Activated CD4-positive, alpha-beta T cell treated with anti-CD3 and anti-CD28 coated beads for 36 hours (primary cell): ENCODE data around the gene CLEC20A. TPM values are rescaled to one million over a fixed set of nuclear protein-coding genes. Genes with fewer than 3 reads are reported as not detected.

Source experiments
- ATAC-seq: fragments of 200-7000 bp; cut with Tn5 transposase; one replicate; pipeline ENCODE4 v1.10.0; 2021; ENCODE audit warnings: mild to moderate bottlenecking, moderate library complexity
- CTCF ChIA-PET: fragments of 350-600 bp; sonication (Branson Sonifier 250); formaldehyde crosslinking; loops from one replicate; lab custom pipeline; 2021; ENCODE audit warnings: antibody characterized with exemption; lab: Charles Lee
- POLR2A ChIA-PET: fragments of 350-600 bp; sonication (Branson Sonifier 250); formaldehyde crosslinking; loops from one replicate; lab custom pipeline; 2021; ENCODE audit warnings: antibody characterized with exemption, inconsistent platforms; lab: Charles Lee
- DNase-seq: peaks from one replicate; pipeline ENCODE4 v3.0.0-alpha.2; 2020
- H3K27ac Mint-ChIP-seq: one replicate; pipeline ENCODE4 v1.8.0; 2021; ENCODE audit warnings: mixed read lengths
- H3K27me3 Mint-ChIP-seq: one replicate; pipeline ENCODE4 v1.8.0; 2021; ENCODE audit warnings: mixed read lengths
- H3K36me3 Mint-ChIP-seq: one replicate; pipeline ENCODE4 v1.8.0; 2021; ENCODE audit warnings: low read depth, mixed read lengths
- H3K4me1 Mint-ChIP-seq: one replicate; pipeline ENCODE4 v1.8.0; 2021; ENCODE audit warnings: mixed read lengths
- H3K4me3 Mint-ChIP-seq: one replicate; pipeline ENCODE4 v1.8.0; 2021; ENCODE audit warnings: mild to moderate bottlenecking, moderate library complexity, mixed read lengths
- H3K9me3 Mint-ChIP-seq: one replicate; pipeline ENCODE4 v1.8.0; 2021; ENCODE audit warnings: low read depth, mixed read lengths
- intact Hi-C, 2 experiments: fragments of 100-400 bp; cut with DNase I in 1 of 2; cut with micrococcal nuclease in 1 of 2; formaldehyde crosslinking; loops; one replicate each; pipeline versions ENCODE4 v1.14.2 to v1.15.1; 2022 to 2024; cut with DNase I, micrococcal nuclease
- total RNA-seq, 2 experiments: library from RNA; stranded (reverse); gene quantifications; one replicate each; pipeline ENCODE4 v1.2.3, GENCODE V29; 2021

The CLEC20A gene
- total RNA-seq, 2 experiments from 2014 or later: not detected

DNA sequence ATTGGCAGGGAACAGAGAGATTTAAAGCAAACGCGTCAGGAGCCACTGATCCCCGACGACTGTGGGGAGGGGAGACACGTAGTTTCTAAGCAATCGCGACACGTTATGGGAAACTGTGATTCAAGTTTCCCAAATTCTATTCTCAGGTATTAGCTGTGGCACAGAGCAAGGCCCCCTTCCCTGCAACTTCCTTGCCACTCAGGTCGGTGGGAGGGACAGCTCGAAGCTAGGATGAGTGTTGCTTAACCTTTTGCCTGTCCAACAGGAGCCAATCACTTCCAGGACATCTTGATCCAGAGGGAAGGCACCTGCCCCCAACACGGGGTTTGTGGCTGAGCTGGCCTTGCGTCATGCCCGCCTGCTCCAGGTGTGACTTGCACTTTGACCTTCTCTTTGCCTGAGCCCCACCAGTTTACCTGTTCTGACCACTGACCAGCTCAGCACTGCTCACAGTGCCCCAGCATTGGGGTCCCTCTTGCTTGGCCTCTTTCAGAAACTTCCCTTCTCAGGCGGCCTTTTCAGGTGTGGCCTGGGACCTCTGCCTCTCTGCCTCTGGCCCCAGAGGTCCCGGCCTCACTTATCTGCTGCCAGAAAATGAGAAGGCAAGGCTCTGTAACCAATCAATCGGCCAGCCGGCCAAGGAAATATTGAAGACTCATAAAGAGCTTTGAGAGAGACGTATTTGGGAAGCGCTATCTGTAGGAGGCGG, 40.8 kb upstream of the CLEC20A start:
- CTCF ChIA-PET: interaction anchor here (0.5 to 0.6 kb wide), 2 partner anchors 33 to 523 kb away, joined by 3 read pairs; no protein-coding TSS in a partner anchor

DNA sequence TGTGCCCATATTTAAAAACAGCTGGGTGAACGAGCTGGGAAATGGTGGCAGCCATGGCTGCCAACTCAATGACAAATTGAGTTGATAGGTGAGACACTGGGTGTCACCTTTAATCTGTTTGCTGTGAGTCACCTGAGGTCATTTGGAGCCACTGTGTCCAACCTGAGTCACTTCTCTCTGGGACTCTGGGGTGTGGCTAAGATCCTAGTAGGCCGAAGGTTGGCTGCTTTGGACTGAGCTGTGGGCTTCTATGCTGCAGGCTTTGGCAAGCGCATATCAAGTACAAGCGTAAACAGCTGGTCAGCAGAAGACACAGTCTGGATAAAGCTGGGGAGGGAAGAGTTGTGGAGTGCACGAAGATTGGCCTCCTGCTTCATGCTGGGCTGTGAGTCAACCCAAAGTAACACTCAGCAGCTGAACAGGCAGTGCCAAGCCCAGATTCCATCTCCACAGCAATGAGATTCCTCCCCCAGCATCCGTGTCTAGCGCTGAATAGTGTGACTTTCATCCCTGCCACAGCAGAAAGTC, 40.1 kb upstream of the CLEC20A start:
- H3K27me3 Mint-ChIP-seq: no peaks in the 10 kb centered on the region
- no peaks in the 10 kb centered on the region for H3K36me3 Mint-ChIP-seq
- DNase-seq: no peak
- H3K4me1 Mint-ChIP-seq: peaks cover 2% of the 10 kb centered on the region
- POLR2A ChIA-PET: no interaction called here
- CTCF ChIA-PET: interaction anchor here (0.5 to 0.6 kb wide), 2 partner anchors 34 to 524 kb away, joined by 3 read pairs; no protein-coding TSS in a partner anchor
- H3K27ac Mint-ChIP-seq: no peak overlapping the region
- intact Hi-C loops: no loop called here
- H3K4me3 Mint-ChIP-seq: no peak overlapping the region
- H3K9me3 Mint-ChIP-seq: no peaks in the 10 kb centered on the region
- peak; percentile 37 for ATAC-seq

More for the DNA sequence above, 40.8 kb upstream of the CLEC20A start:
- no peak overlapping the region for H3K27ac Mint-ChIP-seq
- no peak overlapping the region for H3K4me3 Mint-ChIP-seq
- no peaks in the 10 kb centered on the region for H3K27me3 Mint-ChIP-seq
- H3K4me1 Mint-ChIP-seq: peaks cover 2% of the 10 kb centered on the region
- intact Hi-C loops: no loop called here
- POLR2A ChIA-PET: no interaction called here
- H3K9me3 Mint-ChIP-seq: no peaks in the 10 kb centered on the region
- DNase-seq: no peak
- no peaks in the 10 kb centered on the region for H3K36me3 Mint-ChIP-seq
- no peak for ATAC-seq

DNA sequence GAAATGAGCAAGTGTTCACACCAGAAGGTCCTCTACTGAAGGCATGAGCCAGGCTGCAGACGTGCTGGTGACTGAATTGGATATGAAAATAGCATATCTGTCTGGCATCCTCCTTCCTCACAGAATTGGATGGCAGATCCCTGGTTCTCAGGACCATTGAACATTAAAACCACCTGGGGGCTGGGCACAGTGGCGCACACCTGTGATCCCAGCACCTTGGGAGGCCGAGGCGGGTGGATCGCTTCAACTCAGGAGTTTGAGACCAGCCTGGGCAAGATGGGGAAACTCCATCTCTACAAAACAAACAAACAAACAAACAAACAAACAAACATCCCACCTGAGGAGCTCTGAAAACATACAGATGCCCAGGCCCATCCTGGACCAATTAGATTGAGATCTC, 39.6 kb upstream of the CLEC20A start:
- no peaks in the 10 kb centered on the region for H3K36me3 Mint-ChIP-seq
- H3K9me3 Mint-ChIP-seq: no peaks in the 10 kb centered on the region
- ATAC-seq (no peak), DNase-seq (no peak)
- POLR2A ChIA-PET: no interaction called here
- CTCF ChIA-PET: no interaction called here
- no peak overlapping the region for H3K4me3 Mint-ChIP-seq
- intact Hi-C loops: no loop called here
- H3K27me3 Mint-ChIP-seq: no peaks in the 10 kb centered on the region
- H3K27ac Mint-ChIP-seq: no peak overlapping the region
- peaks cover 2% of the 10 kb centered on the region for H3K4me1 Mint-ChIP-seq

DNA sequence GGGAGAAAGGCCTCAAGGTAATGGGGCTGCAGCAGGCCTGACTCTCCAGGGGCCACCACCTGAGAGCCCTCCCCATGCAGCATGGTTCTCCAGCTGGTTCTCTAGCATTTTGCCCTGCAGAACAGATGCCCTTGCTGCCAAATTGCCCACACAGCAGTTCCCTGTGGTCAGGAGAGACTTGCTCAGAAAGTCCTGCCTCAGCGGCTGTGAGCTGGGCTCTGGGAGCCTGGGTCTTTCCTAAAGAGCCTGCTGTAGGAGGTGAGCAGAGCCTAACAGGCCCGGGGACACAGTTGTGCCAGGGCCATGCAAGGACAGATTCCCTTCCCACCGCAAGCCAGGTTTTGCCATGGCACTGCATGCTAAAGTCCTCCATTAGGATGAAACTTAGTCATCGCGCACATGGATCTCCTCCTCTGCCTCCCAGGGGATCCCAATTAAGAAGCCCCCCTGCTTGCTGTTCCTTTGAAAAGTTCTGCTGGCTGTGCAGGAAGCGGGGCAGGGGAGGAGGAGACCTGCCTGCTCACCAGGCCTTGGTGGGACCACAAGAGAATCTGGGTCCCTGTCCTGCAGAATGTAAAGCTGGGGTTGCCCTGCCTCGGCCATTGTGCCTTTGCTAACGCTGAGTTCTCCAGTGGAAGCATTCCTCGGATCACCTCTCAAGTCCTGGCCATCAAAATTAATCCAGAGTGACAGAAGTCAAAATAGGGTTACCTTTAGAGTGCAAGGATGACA, 37.5 kb upstream of the CLEC20A start:
- no peaks in the 10 kb centered on the region for H3K4me1 Mint-ChIP-seq
- CTCF ChIA-PET: interaction anchor here (0.6 to 1.3 kb wide), 4 partner anchors 32 to 548 kb away, joined by 3 to 4 read pairs (median 3); no protein-coding TSS in a partner anchor

DNA sequence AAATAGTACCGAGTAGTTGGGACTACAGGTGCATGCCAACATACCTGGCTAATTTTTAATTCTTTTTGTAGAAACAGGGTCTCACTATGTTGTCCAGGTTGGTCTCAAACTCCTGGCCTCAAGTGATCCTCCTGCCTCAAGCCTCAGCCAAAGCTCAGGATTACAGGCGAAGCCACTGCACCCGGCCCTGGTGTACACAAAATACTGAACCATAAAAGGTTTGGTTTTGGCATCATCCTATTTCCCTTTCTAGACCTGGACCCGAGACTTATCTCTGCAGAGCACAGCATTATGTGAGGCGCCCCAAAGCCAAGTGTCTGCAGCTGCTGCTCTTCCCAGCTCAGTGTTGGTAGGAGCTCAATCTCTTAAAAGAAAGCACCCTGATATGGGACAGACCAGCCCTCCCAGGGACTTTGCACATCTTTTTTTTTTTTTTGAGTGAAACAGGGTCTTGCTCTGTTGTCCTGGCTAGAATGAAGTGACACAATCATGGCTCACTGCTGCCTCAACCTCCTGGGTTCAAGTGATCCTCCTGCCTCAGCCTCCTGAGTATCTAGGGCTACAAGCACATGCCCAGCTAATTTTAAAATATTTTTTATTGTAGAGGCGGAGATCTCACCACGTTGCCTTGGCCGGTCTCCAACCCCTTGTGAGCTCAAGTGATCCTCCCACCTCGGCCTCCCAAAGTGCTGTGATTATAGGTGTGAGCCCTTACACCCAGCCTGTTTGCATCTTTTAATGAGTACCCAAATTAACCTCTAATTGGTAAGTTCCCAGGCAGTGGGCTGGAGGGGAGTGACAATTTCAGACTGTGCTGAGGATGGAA, 36.6 kb upstream of the CLEC20A start:
- ChIA-PET POLR2A (no interaction called here), CTCF (interaction anchor here (0.6 to 2.3 kb wide), 13 partner anchors 10 to 549 kb away, joined by 3 to 16 read pairs (median 3); no protein-coding TSS in a partner anchor)
- no peak overlapping the region for H3K4me3 Mint-ChIP-seq
- no peak overlapping the region for H3K27ac Mint-ChIP-seq
- no peaks in the 10 kb centered on the region for H3K9me3 Mint-ChIP-seq
- no peaks in the 10 kb centered on the region for H3K4me1 Mint-ChIP-seq
- H3K27me3 Mint-ChIP-seq: no peaks in the 10 kb centered on the region
- no peak for DNase-seq
- no peak for ATAC-seq
- H3K36me3 Mint-ChIP-seq: no peaks in the 10 kb centered on the region
- intact Hi-C loops: loop anchor here (2.0 kb wide), 4 partner anchors 219 to 835 kb away; no protein-coding TSS in a partner anchor

More for the DNA sequence above, 37.5 kb upstream of the CLEC20A start:
- H3K27me3 Mint-ChIP-seq: no peaks in the 10 kb centered on the region
- no peak for ATAC-seq
- H3K27ac Mint-ChIP-seq: no peak overlapping the region
- intact Hi-C loops: no loop called here
- no peaks in the 10 kb centered on the region for H3K9me3 Mint-ChIP-seq
- no peak overlapping the region for H3K4me3 Mint-ChIP-seq
- H3K36me3 Mint-ChIP-seq: no peaks in the 10 kb centered on the region
- DNase-seq: no peak
- POLR2A ChIA-PET: no interaction called here

DNA sequence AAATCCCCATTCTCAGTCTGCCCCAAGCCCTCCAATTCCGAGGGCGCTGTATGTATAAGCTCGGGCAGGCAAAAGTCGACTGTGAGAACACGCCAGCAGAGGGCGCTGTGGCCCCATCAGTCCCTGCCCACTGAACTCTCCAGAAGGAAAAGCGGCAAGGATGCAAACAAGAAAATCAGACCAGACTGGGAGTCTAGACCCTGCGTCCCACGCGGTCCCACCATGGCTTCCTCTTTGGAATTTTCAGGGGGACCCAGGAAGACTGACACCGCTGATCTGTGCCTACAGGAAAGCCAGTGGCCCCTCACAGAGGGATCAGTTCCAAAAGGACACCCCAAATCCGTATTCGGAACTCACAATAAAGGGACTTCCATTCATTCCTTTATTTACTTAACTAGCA, 35.6 kb upstream of the CLEC20A start:
- intact Hi-C loops: loop anchor here (1.0 to 2.0 kb wide), 5 partner anchors 220 to 836 kb away; no protein-coding TSS in a partner anchor
- Mint-ChIP-seq H3K4me1 (no peaks in the 10 kb centered on the region), H3K9me3 (no peaks in the 10 kb centered on the region), H3K27ac (no peak overlapping the region), H3K27me3 (no peaks in the 10 kb centered on the region), H3K4me3 (no peak overlapping the region), H3K36me3 (no peaks in the 10 kb centered on the region)
- ATAC-seq (peak; percentile 84), DNase-seq (peak; percentile 86)
- ChIA-PET POLR2A (no interaction called here), CTCF (interaction anchor here (0.5 to 2.3 kb wide), 22 partner anchors 10 to 1891 kb away, joined by 3 to 16 read pairs (median 4); no protein-coding TSS in a partner anchor)

DNA sequence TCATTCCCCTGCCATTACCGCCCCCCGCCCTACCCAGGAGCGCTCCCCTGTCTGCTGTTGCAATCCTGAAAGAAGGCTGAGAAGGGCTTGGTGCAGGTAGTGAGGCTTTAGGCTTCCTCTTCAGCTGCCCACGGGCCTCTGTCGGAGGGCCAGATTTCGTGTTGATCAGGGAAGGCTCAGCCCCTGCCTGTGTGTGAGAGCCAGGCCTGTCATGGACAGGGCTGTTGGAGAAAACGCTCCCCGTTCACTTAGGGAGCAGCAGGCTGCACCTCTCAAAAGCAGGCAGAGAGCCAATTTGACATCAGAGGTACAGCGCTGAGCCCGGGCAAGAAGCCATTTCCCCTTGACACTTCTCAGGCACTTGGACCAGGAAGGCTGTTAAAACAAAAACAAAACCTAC, 35.1 kb upstream of the CLEC20A start:
- ChIA-PET CTCF (interaction anchor here (0.5 to 2.3 kb wide), 20 partner anchors 9 to 1892 kb away, joined by 3 to 16 read pairs (median 4); no protein-coding TSS in a partner anchor), POLR2A (no interaction called here)
- DNase-seq (no peak), ATAC-seq (peak; percentile 33)
- intact Hi-C loops: loop anchor here (1.0 to 2.0 kb wide), 5 partner anchors 221 to 837 kb away; no protein-coding TSS in a partner anchor
- Mint-ChIP-seq H3K27ac (no peak overlapping the region), H3K9me3 (no peaks in the 10 kb centered on the region), H3K27me3 (no peaks in the 10 kb centered on the region), H3K36me3 (no peaks in the 10 kb centered on the region), H3K4me3 (no peak overlapping the region), H3K4me1 (no peaks in the 10 kb centered on the region)

DNA sequence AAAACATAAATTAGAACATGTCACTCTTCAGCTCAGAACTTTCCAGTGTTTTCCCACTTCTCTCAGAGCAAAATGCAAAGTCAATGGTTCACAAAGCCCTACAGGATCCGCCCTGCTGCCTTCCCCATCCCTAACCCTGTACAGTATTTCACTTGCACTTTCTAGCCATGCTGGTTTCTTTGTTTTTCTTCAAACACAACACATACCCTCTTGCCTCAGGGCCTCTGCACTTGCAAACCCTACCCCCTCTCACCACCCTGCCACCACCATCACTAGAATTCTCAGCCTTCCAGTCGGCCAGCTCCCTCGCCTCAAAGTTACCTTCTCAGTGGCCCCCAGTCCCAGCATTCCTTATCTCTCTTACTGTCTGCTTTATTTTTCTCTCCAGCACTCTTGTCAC, 33.7 kb upstream of the CLEC20A start:
- Mint-ChIP-seq H3K9me3 (no peaks in the 10 kb centered on the region), H3K36me3 (no peaks in the 10 kb centered on the region), H3K4me3 (no peak overlapping the region), H3K4me1 (no peaks in the 10 kb centered on the region), H3K27me3 (no peaks in the 10 kb centered on the region), H3K27ac (no peak overlapping the region)
- POLR2A ChIA-PET: no interaction called here
- CTCF ChIA-PET: interaction anchor here (1.4 kb wide), 1 partner anchor 15 kb away, joined by 3 read pairs; no protein-coding TSS in a partner anchor
- ATAC-seq: no peak
- intact Hi-C loops: no loop called here
- DNase-seq: no peak

DNA sequence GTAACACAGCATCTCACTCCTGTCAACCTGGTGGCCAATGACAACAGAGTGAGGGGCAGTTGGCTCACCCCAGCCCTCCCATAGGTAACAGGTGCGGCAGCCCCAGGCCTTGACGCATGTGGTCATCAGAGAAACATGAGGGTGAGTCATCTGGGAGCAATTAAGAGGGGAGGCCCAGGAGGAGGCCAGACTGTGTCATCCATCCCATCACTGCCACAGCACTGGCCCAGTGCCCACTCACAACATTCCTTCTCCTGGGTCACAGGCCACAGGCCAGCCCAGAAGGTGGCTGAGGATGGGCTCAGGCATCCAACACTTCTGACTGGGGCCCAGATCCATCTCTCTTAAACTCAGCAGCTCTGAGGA, 33.3 kb upstream of the CLEC20A start:
- H3K4me3 Mint-ChIP-seq: no peak overlapping the region
- no peak for ATAC-seq
- DNase-seq: no peak
- H3K9me3 Mint-ChIP-seq: no peaks in the 10 kb centered on the region
- CTCF ChIA-PET: interaction anchor here (0.6 to 1.4 kb wide), 2 partner anchors 14 to 578 kb away, joined by 3 read pairs; no protein-coding TSS in a partner anchor
- H3K27ac Mint-ChIP-seq: no peak overlapping the region
- H3K36me3 Mint-ChIP-seq: no peaks in the 10 kb centered on the region
- POLR2A ChIA-PET: no interaction called here
- H3K27me3 Mint-ChIP-seq: no peaks in the 10 kb centered on the region
- H3K4me1 Mint-ChIP-seq: no peaks in the 10 kb centered on the region
- intact Hi-C loops: no loop called here

DNA sequence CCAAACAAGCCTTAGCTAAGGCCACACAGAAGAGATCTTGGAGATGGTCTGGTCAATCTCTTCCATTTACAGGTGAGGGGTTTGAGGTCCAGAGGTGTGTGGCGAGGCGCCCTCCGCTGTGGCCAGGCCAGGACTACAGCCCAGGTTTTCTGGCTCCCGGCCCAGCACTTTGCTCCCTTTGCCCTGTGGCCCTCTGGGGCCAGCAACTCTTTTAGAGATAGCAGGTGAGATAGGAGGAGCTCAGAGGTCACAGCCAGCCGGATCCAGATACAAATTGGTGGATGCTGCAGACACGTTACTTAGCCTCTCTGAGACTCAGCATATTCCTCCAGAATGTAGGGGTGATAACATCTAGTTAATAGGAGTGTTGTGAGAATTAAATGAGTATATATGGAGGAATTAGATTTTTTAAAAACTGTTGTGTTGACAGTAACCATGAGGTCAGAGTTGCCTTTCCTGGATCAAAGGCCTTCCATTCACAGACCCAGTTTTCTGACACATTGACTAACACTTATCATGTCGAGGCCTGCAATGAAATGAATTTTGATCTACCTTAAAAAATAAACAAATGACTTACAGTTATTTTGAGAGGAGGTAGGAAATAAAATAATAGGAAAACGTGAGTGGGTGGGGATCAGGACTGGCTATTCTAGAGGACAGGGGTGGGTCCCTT, 32.7 kb upstream of the CLEC20A start:
- Mint-ChIP-seq H3K27ac (no peak overlapping the region), H3K4me1 (no peaks in the 10 kb centered on the region), H3K27me3 (no peaks in the 10 kb centered on the region), H3K4me3 (no peak overlapping the region), H3K9me3 (no peaks in the 10 kb centered on the region), H3K36me3 (no peaks in the 10 kb centered on the region)
- no peak for DNase-seq
- no peak for ATAC-seq
- POLR2A ChIA-PET: no interaction called here
- intact Hi-C loops: no loop called here
- CTCF ChIA-PET: interaction anchor here (0.6 to 1.5 kb wide), 5 partner anchors 10 to 1441 kb away, joined by 3 to 5 read pairs (median 3); no protein-coding TSS in a partner anchor
